Loucy (cell line): ENCODE results near the gene KITLG.

Source experiments
- EZH2phosphoT487 ChIP-seq: fragments of 200-600 bp; IDR thresholded peaks from 2 replicates; pipeline ENCODE4 v1.6.1; 2018; ENCODE audit warnings: antibody characterized with exemption, mild to moderate bottlenecking, moderate library complexity, borderline replicate concordance
- TF ChIP-seq, protein P1 (sequence below): fragments of 200-600 bp; sonication (generic); conservative IDR thresholded peaks from 2 replicates; pipeline ENCODE4 v1.5.1; 2014; ENCODE audit warnings: mild to moderate bottlenecking, antibody characterized with exemption, low read length

DNA sequence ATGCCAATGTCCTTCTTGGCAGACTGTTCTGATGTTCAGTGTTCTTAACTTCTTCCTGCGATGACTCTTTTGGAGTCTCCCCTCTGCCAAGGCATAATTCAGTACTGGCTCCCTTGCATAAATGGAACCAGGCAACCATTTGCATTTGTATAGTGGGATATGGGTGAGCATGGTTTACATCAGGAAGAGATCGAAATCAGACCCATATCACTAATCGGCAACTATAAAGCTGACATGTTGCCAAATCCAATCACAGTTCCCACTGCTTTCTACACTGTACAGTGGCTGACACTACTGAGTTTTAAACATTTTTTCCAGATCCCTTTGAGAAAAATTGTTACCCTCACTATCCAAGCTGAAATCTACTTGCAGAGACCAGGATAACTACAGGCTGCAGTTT, 83.8 kb downstream of the KITLG start:
- TF ChIP-seq, protein P1, sequence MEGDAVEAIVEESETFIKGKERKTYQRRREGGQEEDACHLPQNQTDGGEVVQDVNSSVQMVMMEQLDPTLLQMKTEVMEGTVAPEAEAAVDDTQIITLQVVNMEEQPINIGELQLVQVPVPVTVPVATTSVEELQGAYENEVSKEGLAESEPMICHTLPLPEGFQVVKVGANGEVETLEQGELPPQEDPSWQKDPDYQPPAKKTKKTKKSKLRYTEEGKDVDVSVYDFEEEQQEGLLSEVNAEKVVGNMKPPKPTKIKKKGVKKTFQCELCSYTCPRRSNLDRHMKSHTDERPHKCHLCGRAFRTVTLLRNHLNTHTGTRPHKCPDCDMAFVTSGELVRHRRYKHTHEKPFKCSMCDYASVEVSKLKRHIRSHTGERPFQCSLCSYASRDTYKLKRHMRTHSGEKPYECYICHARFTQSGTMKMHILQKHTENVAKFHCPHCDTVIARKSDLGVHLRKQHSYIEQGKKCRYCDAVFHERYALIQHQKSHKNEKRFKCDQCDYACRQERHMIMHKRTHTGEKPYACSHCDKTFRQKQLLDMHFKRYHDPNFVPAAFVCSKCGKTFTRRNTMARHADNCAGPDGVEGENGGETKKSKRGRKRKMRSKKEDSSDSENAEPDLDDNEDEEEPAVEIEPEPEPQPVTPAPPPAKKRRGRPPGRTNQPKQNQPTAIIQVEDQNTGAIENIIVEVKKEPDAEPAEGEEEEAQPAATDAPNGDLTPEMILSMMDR = no peak
- TF ChIP-seq EZH2phosphoT487 = no peak
